Measurements from ENCODE around the gene HORMAD2. TPM values are rescaled to one million over a fixed set of nuclear protein-coding genes. Genes with fewer than 3 reads are reported as not detected.
"Not testable (repeated sequence)": the region's sequence is repeated elsewhere in the genome, so short reads cannot be mapped to it uniquely, and the experiment has no call there.

Gene HORMAD2
- total RNA-seq, 2 experiments from 2014 or later: 0.09 TPM; not detected in 1

DNA sequence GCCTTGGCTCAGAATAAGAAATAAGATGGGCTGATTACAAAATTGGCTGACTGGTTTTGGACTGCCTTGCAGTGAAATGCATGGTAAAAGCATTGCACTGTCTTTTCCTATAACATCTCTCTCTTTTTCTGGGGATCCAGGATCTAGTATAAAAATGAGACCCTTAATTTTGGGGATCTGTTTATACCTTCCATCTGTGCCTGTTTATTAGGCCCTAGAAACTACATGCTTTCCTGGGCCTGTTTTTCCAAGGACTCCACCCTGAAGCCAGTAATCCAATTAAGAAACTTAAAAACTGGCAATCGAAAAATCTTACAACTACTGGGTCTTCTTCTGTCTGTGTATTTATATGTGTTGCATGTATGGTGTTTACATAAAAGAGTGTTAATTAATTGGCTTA is 14.5 kb downstream of the HORMAD2 start:
- Mint-ChIP-seq H3K36me3 (peaks cover 6% of the 10 kb centered on the region), H3K4me3 (no peak overlapping the region), H3K9me3 (ENCODE audit: low read depth) (peaks cover 4% of the 10 kb centered on the region), H3K27ac (no peak overlapping the region), H3K27me3 (peaks cover 38% of the 10 kb centered on the region), H3K4me1 (peaks cover 2% of the 10 kb centered on the region)
- DNase-seq: no peak
- CTCF ChIA-PET: no interaction called here
- ATAC-seq: no peak

- peaks cover 16% of the 10 kb centered on the region for H3K4me1 Mint-ChIP-seq
- CTCF ChIA-PET: interaction anchor here (0.9 to 1.9 kb wide), 5 partner anchors 9 to 289 kb away, joined by 4 to 6 read pairs (median 5); partner anchors contain the start of gene RNF215
- no peak overlapping the region for H3K27ac Mint-ChIP-seq
- H3K9me3 Mint-ChIP-seq (ENCODE audit: low read depth): peaks cover 4% of the 10 kb centered on the region
- no peak overlapping the region for H3K4me3 Mint-ChIP-seq
- ATAC-seq (no peak), DNase-seq (no peak)
- H3K36me3 Mint-ChIP-seq: peaks cover 9% of the 10 kb centered on the region
- peaks cover 20% of the 10 kb centered on the region for H3K27me3 Mint-ChIP-seq
These were observed 17.6 kb downstream of the HORMAD2 start for GRCh38 chr22:30097861-30098260.

GRCh38 chr22:30100770-30101169 is 20.5 kb downstream of the HORMAD2 start:
- H3K9me3 Mint-ChIP-seq (ENCODE audit: low read depth); H3K4me3 Mint-ChIP-seq; ATAC-seq; H3K36me3 Mint-ChIP-seq; H3K27me3 Mint-ChIP-seq; DNase-seq: not testable (repeated sequence)
- CTCF ChIA-PET: interaction anchor here (1.0 to 2.6 kb wide), 4 partner anchors 12 to 165 kb away, joined by 3 to 10 read pairs (median 4); no protein-coding TSS in a partner anchor
- Mint-ChIP-seq H3K27ac (peak overlapping the region; percentile 39), H3K4me1 (peaks cover 36% of the 10 kb centered on the region)

DNA sequence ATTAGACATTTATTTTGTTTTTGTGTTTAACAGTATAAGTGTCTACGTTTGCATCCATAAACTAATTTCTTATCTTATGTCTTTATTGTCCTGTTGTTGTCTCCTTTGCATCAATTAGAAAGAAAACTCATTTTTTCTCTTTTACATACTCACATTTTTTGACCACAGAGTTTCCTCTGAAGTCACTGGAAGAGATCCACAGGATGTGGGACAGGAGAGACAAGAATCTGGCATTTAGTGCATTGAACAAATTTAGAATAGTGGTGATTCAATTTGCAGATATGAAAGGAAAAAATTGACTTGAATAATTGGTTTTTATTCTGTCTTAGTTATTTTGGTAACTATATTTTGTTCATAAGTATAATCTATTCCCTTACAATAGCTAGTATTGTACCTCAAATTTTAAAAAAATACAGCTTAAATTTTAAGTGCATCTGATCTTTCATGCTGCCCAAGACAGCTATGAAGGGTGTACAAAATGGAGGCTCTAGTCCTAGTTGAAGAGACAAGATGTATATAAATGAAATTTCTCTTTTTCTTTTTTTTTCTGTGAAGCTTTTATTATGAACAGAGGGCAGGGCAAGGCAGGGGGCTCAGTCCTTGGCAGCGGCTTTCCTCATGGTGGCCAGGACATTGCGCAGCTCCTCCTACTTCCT is 24.4 kb downstream of the HORMAD2 start:
- ATAC-seq: peak; percentile 80
- CTCF ChIA-PET: interaction anchor here (0.7 to 6.7 kb wide), 17 partner anchors 16 to 479 kb away, joined by 3 to 119 read pairs (median 4); partner anchors contain the start of gene CASTOR1
- peaks cover 4% of the 10 kb centered on the region for H3K36me3 Mint-ChIP-seq
- peaks cover 55% of the 10 kb centered on the region for H3K4me1 Mint-ChIP-seq
- peak overlapping the region; percentile 78 for H3K27ac Mint-ChIP-seq
- H3K9me3 Mint-ChIP-seq (ENCODE audit: low read depth): no peaks in the 10 kb centered on the region
- H3K4me3 Mint-ChIP-seq: peak overlapping the region; percentile 24
- peak; percentile 49 for DNase-seq
- peaks cover 2% of the 10 kb centered on the region for H3K27me3 Mint-ChIP-seq

DNA sequence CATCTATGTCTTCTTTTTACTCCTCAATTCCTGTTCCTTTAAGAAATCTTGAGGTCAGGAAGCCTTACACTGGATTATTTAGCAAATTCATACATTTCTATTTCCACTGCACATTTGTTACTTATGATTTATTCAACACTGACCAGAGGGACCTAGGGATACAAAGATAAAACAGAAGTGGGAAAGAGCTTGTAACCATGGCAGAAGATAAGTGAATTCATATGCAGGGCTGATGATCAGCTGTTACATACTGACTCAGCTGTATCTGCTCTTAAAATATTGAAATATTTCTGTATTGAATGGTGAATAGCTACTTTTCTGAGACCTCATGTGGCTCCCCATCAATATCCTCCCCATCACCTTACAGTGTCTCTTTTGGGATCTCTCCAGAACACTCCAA is 25.2 kb downstream of the HORMAD2 start:
- ATAC-seq (no peak), DNase-seq (no peak)
- Mint-ChIP-seq H3K9me3 (ENCODE audit: low read depth) (no peaks in the 10 kb centered on the region), H3K4me3 (no peak overlapping the region), H3K36me3 (peaks cover 4% of the 10 kb centered on the region), H3K4me1 (peaks cover 49% of the 10 kb centered on the region), H3K27me3 (peaks cover 2% of the 10 kb centered on the region), H3K27ac (peak overlapping the region; percentile 78)
- CTCF ChIA-PET: interaction anchor here (0.6 to 6.7 kb wide), 16 partner anchors 13 to 1368 kb away, joined by 3 to 119 read pairs (median 4); partner anchors contain the start of gene CASTOR1

GRCh38 chr22:30113494-30113893 is 33.2 kb downstream of the HORMAD2 start:
- H3K36me3 Mint-ChIP-seq: peaks cover 6% of the 10 kb centered on the region
- no peak overlapping the region for H3K27ac Mint-ChIP-seq
- H3K9me3 Mint-ChIP-seq (ENCODE audit: low read depth): no peaks in the 10 kb centered on the region
- peaks cover 43% of the 10 kb centered on the region for H3K4me1 Mint-ChIP-seq
- ATAC-seq (no peak), DNase-seq (no peak)
- CTCF ChIA-PET: interaction anchor here (1.0 to 4.7 kb wide), 4 partner anchors 142 to 175 kb away, joined by 3 to 25 read pairs (median 6); no protein-coding TSS in a partner anchor
- no peak overlapping the region for H3K4me3 Mint-ChIP-seq
- peaks cover under 1% of the 10 kb centered on the region for H3K27me3 Mint-ChIP-seq

DNA sequence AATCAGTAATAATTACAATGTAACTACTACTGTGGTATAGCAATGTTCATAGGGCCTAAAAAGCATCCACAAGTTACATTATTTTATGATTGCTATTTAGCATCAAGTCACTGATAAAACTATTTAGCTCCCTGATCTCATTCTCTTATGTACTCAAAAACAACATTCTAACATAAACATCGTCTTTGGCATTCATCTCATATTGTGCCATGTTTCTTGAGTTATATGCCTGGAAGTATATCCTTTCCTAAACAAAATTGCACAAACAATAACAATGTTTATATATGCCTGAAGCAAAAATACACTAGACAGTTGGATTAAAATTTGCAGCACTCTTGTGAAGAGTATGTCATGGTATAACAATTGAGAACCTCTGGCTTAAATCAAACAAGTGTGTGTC is 34.1 kb downstream of the HORMAD2 start:
- no peak for DNase-seq
- ATAC-seq: no peak
- Mint-ChIP-seq H3K4me1 (peaks cover 37% of the 10 kb centered on the region), H3K4me3 (no peak overlapping the region), H3K36me3 (peaks cover 6% of the 10 kb centered on the region), H3K9me3 (ENCODE audit: low read depth) (no peaks in the 10 kb centered on the region), H3K27ac (no peak overlapping the region), H3K27me3 (no peaks in the 10 kb centered on the region)
- CTCF ChIA-PET: interaction anchor here (1.0 to 4.7 kb wide), 5 partner anchors 141 to 273 kb away, joined by 3 to 25 read pairs (median 5); partner anchors contain the start of gene RNF215

DNA sequence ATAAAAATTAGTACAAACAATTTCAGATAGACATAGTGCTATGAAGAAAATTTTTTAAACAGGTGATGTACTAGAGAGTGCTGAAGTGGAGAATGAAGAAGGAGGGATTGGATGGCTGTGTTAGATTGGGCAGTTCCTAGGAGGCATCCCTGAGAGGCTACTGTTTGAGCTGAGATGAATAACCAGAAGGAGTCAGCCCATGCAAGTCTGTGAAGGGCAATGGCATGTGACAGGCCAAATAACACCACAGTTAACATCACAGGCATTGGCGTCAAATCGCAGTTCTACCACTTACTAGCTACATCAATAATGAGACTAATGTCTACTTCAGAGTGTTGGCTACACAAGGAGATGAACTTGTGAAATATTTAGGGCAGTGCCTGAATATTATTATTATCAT is 35.4 kb downstream of the HORMAD2 start:
- Mint-ChIP-seq H3K4me1 (peaks cover 38% of the 10 kb centered on the region), H3K9me3 (ENCODE audit: low read depth) (no peaks in the 10 kb centered on the region), H3K36me3 (peaks cover 6% of the 10 kb centered on the region), H3K4me3 (no peak overlapping the region), H3K27ac (no peak overlapping the region), H3K27me3 (peaks cover 2% of the 10 kb centered on the region)
- DNase-seq (no peak), ATAC-seq (no peak)
- CTCF ChIA-PET: interaction anchor here (0.9 kb wide), 2 partner anchors 12 to 140 kb away, joined by 3 read pairs; no protein-coding TSS in a partner anchor

- peaks cover 5% of the 10 kb centered on the region for H3K27me3 Mint-ChIP-seq
- DNase-seq (no peak), ATAC-seq (peak; percentile 33)
- H3K27ac Mint-ChIP-seq: no peak overlapping the region
- no peaks in the 10 kb centered on the region for H3K9me3 Mint-ChIP-seq (ENCODE audit: low read depth)
- peaks cover 6% of the 10 kb centered on the region for H3K36me3 Mint-ChIP-seq
- H3K4me1 Mint-ChIP-seq: peaks cover 35% of the 10 kb centered on the region
- CTCF ChIA-PET: interaction anchor here (0.9 to 1.2 kb wide), 3 partner anchors 8 to 139 kb away, joined by 3 read pairs; no protein-coding TSS in a partner anchor
- H3K4me3 Mint-ChIP-seq: no peak overlapping the region
These were observed 36.3 kb downstream of the HORMAD2 start for GRCh38 chr22:30116362-30117117.

GRCh38 chr22:30117256-30117655 is 37.0 kb downstream of the HORMAD2 start:
- DNase-seq (no peak), ATAC-seq (no peak)
- Mint-ChIP-seq H3K27me3 (peaks cover 8% of the 10 kb centered on the region), H3K4me3 (no peak overlapping the region), H3K27ac (no peak overlapping the region), H3K9me3 (ENCODE audit: low read depth) (no peaks in the 10 kb centered on the region), H3K36me3 (peaks cover 6% of the 10 kb centered on the region), H3K4me1 (peaks cover 39% of the 10 kb centered on the region)
- CTCF ChIA-PET: interaction anchor here (1.2 kb wide), 1 partner anchor 9 kb away, joined by 3 read pairs; no protein-coding TSS in a partner anchor

- Mint-ChIP-seq H3K9me3 (ENCODE audit: low read depth) (no peaks in the 10 kb centered on the region), H3K4me1 (peaks cover 44% of the 10 kb centered on the region), H3K4me3 (no peak overlapping the region), H3K36me3 (peaks cover 6% of the 10 kb centered on the region), H3K27ac (no peak overlapping the region), H3K27me3 (peaks cover 11% of the 10 kb centered on the region)
- DNase-seq (no peak), ATAC-seq (no peak)
- CTCF ChIA-PET: interaction anchor here (1.2 to 1.6 kb wide), 3 partner anchors 10 to 137 kb away, joined by 3 to 9 read pairs (median 3); no protein-coding TSS in a partner anchor
These were observed 38.0 kb downstream of the HORMAD2 start for GRCh38 chr22:30118291-30118690.

- CTCF ChIA-PET: interaction anchor here (1.0 to 3.4 kb wide), 7 partner anchors 13 to 167 kb away, joined by 3 to 15 read pairs (median 3); partner anchors contain the start of gene CASTOR1
These were observed 41.7 kb downstream of the HORMAD2 start for GRCh38 chr22:30121960-30122359.

DNA sequence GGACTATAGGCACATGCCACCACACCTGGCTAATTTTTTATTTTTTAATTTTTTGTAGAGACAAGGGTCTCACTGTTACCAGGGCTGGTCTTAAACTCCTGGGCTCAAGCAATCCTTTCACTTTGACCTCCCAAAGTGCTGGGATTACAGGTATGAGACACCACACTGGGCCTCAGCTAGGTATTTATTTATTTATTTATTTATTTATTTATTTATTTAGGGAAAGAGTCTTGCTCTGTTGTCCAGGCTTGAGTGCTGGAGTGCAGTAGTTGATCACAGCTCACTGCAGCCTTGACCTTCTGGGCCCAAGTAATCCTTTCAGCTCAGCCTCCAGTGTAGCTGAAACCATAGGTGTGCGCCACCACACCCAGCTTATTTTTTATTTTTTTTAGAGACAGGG is 43.2 kb downstream of the HORMAD2 start:
- no peak overlapping the region for H3K27ac Mint-ChIP-seq
- peaks cover 24% of the 10 kb centered on the region for H3K4me1 Mint-ChIP-seq
- peaks cover 11% of the 10 kb centered on the region for H3K27me3 Mint-ChIP-seq
- CTCF ChIA-PET: interaction anchor here (0.6 to 3.4 kb wide), 5 partner anchors 15 to 280 kb away, joined by 3 to 15 read pairs (median 4); no protein-coding TSS in a partner anchor
- no peak for ATAC-seq
- no peaks in the 10 kb centered on the region for H3K9me3 Mint-ChIP-seq (ENCODE audit: low read depth)
- peaks cover 14% of the 10 kb centered on the region for H3K36me3 Mint-ChIP-seq
- H3K4me3 Mint-ChIP-seq: no peak overlapping the region
- no peak for DNase-seq

More at GRCh38 chr22:30121960-30122359, 41.7 kb downstream of the HORMAD2 start:
- peaks cover 11% of the 10 kb centered on the region for H3K27me3 Mint-ChIP-seq
- H3K4me1 Mint-ChIP-seq: peaks cover 33% of the 10 kb centered on the region
- H3K36me3 Mint-ChIP-seq: peaks cover 11% of the 10 kb centered on the region
- H3K9me3 Mint-ChIP-seq (ENCODE audit: low read depth): no peaks in the 10 kb centered on the region
- H3K27ac Mint-ChIP-seq: peak overlapping the region; percentile 41
- no peak for DNase-seq
- peak; percentile 63 for ATAC-seq
- H3K4me3 Mint-ChIP-seq: peak overlapping the region; percentile 59

All from activated CD8-positive, alpha-beta memory T cell treated with anti-CD3 and anti-CD28 coated beads, Interleukin-2, amount 10 ng/mL, durations not matched to agents 7 days and 5 days (primary cell).